ENCODE measurements around the gene ZC3H12D.

GRCh38 chr6:149458196-149458595 is 26.6 kb downstream of the ZC3H12D start:
- TF ChIP-seq ADNP (tag; IDR thresholded peaks at IDR 0.05), result no peak
- no peak for TF ChIP-seq ERF (CRISPR knock-in tag; IDR thresholded peaks at IDR 0.05)
- TF ChIP-seq IFI16 (CRISPR knock-in tag; IDR thresholded peaks at IDR 0.05), result no peak
- no peak for TF ChIP-seq EZH2 (IDR thresholded peaks at IDR 0.05; ENCODE audit: borderline replicate concordance, low read depth, low read length)
- TF ChIP-seq NFXL1 (CRISPR knock-in tag; IDR thresholded peaks at IDR 0.05), result no peak
- TF ChIP-seq SRSF9 (IDR thresholded peaks at IDR 0.05; ENCODE audit: borderline replicate concordance, low read depth, low read length), result no peak
- TF ChIP-seq CTCF (IDR thresholded peaks at IDR 0.05 in 2 of 3, conservative IDR thresholded peaks at IDR 0.05 in 1 of 3; ENCODE audit: insufficient read depth in 2 of 3, low read depth in 1 of 3, low read length in 3 of 3), result no peak
- TF ChIP-seq CHD1 (IDR thresholded peaks at IDR 0.05; ENCODE audit: low read length), result no peak
- no peak for TF ChIP-seq REST (IDR thresholded peaks at IDR 0.05; ENCODE audit: borderline replicate concordance)
- TF ChIP-seq REST (CRISPR knock-in tag; IDR thresholded peaks at IDR 0.05; ENCODE audit: low read depth), result no peak
- TF ChIP-seq RAD21 (CRISPR knock-in tag; conservative IDR thresholded peaks at IDR 0.05 in 1 of 2, IDR thresholded peaks at IDR 0.05 in 1 of 2), result no peak

All from K562 (cell line).